ENCODE results near the gene ETS1. TPM values are rescaled to one million over a fixed set of nuclear protein-coding genes. Genes with fewer than 3 reads are reported as not detected.

Gene ETS1
- total RNA-seq, 1 donor from 2014 or later: 88.0 TPM

DNA sequence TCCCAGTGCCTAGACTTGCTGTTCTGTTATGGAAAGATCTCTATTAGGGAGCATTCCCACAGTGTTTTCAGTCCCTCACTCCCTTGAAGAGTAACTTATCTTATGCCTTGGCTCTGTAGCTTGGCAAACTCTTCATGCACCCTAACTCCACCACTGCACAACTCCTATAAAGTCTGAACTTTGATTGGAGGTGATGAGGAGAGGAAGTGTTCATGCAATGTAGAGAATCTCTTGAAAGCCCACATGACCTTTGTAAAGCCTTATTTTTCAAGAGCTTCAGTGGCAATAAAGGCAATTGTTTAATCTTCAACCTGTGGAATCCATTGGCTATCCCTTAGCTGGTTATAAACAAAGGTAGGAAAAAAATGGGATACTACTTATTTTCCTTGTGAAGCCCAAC is 176.2 kb downstream of the ETS1 start:
- no peak overlapping the region for H3K4me3 ChIP-seq
- intact Hi-C loops (cut with DNase I): no loop called here
- peaks cover 0 to 5% of the 10 kb centered on the region in 2 donors for H3K4me1 ChIP-seq
- H3K27ac ChIP-seq: no peak overlapping the region
- no peaks in the 10 kb centered on the region for H3K9me3 ChIP-seq
- no peaks in the 10 kb centered on the region for H3K27me3 ChIP-seq
- no peak for TF ChIP-seq CTCF (IDR thresholded peaks at IDR 0.05)
- DNase-seq (ENCODE audit: low spot score in 2 of 2): no peak
- H3K36me3 ChIP-seq: no peaks in the 10 kb centered on the region

GRCh38 chr11:128409476-128409875 is 177.9 kb downstream of the ETS1 start:
- no peaks in the 10 kb centered on the region for H3K9me3 ChIP-seq
- intact Hi-C loops (cut with DNase I): no loop called here
- peaks cover 0 to 5% of the 10 kb centered on the region in 2 donors for H3K4me1 ChIP-seq
- no peak for DNase-seq (ENCODE audit: low spot score in 2 of 2)
- no peak overlapping the region for H3K27ac ChIP-seq
- H3K4me3 ChIP-seq: no peak overlapping the region
- no peak for TF ChIP-seq CTCF (IDR thresholded peaks at IDR 0.05)
- H3K36me3 ChIP-seq: no peaks in the 10 kb centered on the region
- no peaks in the 10 kb centered on the region for H3K27me3 ChIP-seq

Other genes starting within 250 kb of the ETS1 start
- gene FLI1, start 106.5 kb upstream of the ETS1 start, total RNA-seq: 86.4 TPM